ENCODE measurements around the gene HOXC9. TPM values are rescaled to one million over a fixed set of nuclear protein-coding genes. Genes with fewer than 3 reads are reported as not detected.
A peak's percentile ranks its signal among the peaks of the same experiment; 100 is the strongest.

HOXC9 gene
- total RNA-seq, 6 donors from 2014 or later, result 0.17 to 0.23 TPM; not detected in 4

- 76 to 78% methylated on average over 5 to 6 of the region's 6 CpGs for WGBS, 2 donors
- no peak for ATAC-seq (ENCODE audit: low FRiP score in 2 of 2)
- TF ChIP-seq POLR2AphosphoS5 (IDR thresholded peaks at IDR 0.05) (no peak), POLR2A (IDR thresholded peaks at IDR 0.05) (no peak), CTCF (IDR thresholded peaks at IDR 0.05) (no peak), EP300 (IDR thresholded peaks at IDR 0.05) (no peak)
- Histone ChIP-seq H3K27ac (no peak overlapping the region), H3K9me3 (peaks cover 0 to 10% (median 7%) of the 10 kb centered on the region in 4 donors), H3K36me3 (no peaks in the 10 kb centered on the region), H3K4me1 (peaks cover 12 to 28% (median 12%) of the 10 kb centered on the region in 4 donors), H3K27me3 (peaks cover 0 to 58% (median 31%) of the 10 kb centered on the region in 4 donors), H3K4me3 (no peak overlapping the region)
- peak in 1 of 2 donors; percentile 24 for DNase-seq
Observed at GRCh38 chr12:54035568-54036264, 35.8 kb downstream of the HOXC9 start.

- peaks cover 0 to 47% (median 24%) of the 10 kb centered on the region in 4 donors for H3K27me3 ChIP-seq
- DNase-seq (peak in 1 of 2 donors; percentile 36), ATAC-seq (ENCODE audit: low FRiP score in 2 of 2) (no peak)
- H3K27ac ChIP-seq, result no peak overlapping the region
- H3K4me3 ChIP-seq, result no peak overlapping the region
- WGBS, 2 donors, result 50 to 71% methylated on average over 14 of the region's 14 CpGs
- no peak for TF ChIP-seq POLR2A (IDR thresholded peaks at IDR 0.05)
- TF ChIP-seq CTCF (IDR thresholded peaks at IDR 0.05), result no peak
- no peak for TF ChIP-seq EP300 (IDR thresholded peaks at IDR 0.05)
- no peak for TF ChIP-seq POLR2AphosphoS5 (IDR thresholded peaks at IDR 0.05)
- peaks cover 0 to 10% (median 7%) of the 10 kb centered on the region in 4 donors for H3K9me3 ChIP-seq
- H3K4me1 ChIP-seq, result peaks cover 12 to 20% (median 12%) of the 10 kb centered on the region in 4 donors
- H3K36me3 ChIP-seq, result no peaks in the 10 kb centered on the region
Observed at GRCh38 chr12:54036620-54037359, 36.8 kb downstream of the HOXC9 start.

GRCh38 chr12:54037360-54038283 lies 37.7 kb downstream of the HOXC9 start:
- Histone ChIP-seq H3K4me3 (no peak overlapping the region), H3K27me3 (peaks cover 0 to 38% (median 21%) of the 10 kb centered on the region in 4 donors), H3K4me1 (peaks cover 12 to 20% (median 12%) of the 10 kb centered on the region in 4 donors), H3K9me3 (peaks cover 0 to 7% (median 4%) of the 10 kb centered on the region in 4 donors), H3K36me3 (no peaks in the 10 kb centered on the region), H3K27ac (no peak overlapping the region)
- DNase-seq (no peak), ATAC-seq (ENCODE audit: low FRiP score in 2 of 2) (no peak)
- no peak for TF ChIP-seq CTCF (IDR thresholded peaks at IDR 0.05)
- no peak for TF ChIP-seq POLR2AphosphoS5 (IDR thresholded peaks at IDR 0.05)
- 40 to 47% methylated on average over 14 of the region's 14 CpGs for WGBS, 2 donors

GRCh38 chr12:54038284-54038870 lies 38.4 kb downstream of the HOXC9 start:
- TF ChIP-seq EP300 (IDR thresholded peaks at IDR 0.05) (no peak), CTCF (IDR thresholded peaks at IDR 0.05) (no peak), POLR2A (IDR thresholded peaks at IDR 0.05) (no peak), POLR2AphosphoS5 (IDR thresholded peaks at IDR 0.05) (no peak)
- no peak overlapping the region for H3K27ac ChIP-seq
- H3K9me3 ChIP-seq, result no peaks in the 10 kb centered on the region
- H3K36me3 ChIP-seq, result no peaks in the 10 kb centered on the region
- peaks cover 8 to 14% (median 8%) of the 10 kb centered on the region in 4 donors for H3K4me1 ChIP-seq
- peaks cover 0 to 33% (median 16%) of the 10 kb centered on the region in 4 donors for H3K27me3 ChIP-seq
- 42 to 48% methylated on average over 5 of the region's 5 CpGs for WGBS, 2 donors
- ATAC-seq (ENCODE audit: low FRiP score in 2 of 2) (no peak), DNase-seq (no peak)
- H3K4me3 ChIP-seq, result no peak overlapping the region

Measured in upper lobe of left lung (tissue), 6 donors.